ENCODE measurements around the gene OARD1. TPM values are rescaled to one million over a fixed set of nuclear protein-coding genes. Genes with fewer than 3 reads are reported as not detected.
A peak's percentile ranks its signal among the peaks of the same experiment; 100 is the strongest.

Gene OARD1
- total RNA-seq, 2 experiments from 2014 or later: 31.7 to 32.4 TPM

DNA sequence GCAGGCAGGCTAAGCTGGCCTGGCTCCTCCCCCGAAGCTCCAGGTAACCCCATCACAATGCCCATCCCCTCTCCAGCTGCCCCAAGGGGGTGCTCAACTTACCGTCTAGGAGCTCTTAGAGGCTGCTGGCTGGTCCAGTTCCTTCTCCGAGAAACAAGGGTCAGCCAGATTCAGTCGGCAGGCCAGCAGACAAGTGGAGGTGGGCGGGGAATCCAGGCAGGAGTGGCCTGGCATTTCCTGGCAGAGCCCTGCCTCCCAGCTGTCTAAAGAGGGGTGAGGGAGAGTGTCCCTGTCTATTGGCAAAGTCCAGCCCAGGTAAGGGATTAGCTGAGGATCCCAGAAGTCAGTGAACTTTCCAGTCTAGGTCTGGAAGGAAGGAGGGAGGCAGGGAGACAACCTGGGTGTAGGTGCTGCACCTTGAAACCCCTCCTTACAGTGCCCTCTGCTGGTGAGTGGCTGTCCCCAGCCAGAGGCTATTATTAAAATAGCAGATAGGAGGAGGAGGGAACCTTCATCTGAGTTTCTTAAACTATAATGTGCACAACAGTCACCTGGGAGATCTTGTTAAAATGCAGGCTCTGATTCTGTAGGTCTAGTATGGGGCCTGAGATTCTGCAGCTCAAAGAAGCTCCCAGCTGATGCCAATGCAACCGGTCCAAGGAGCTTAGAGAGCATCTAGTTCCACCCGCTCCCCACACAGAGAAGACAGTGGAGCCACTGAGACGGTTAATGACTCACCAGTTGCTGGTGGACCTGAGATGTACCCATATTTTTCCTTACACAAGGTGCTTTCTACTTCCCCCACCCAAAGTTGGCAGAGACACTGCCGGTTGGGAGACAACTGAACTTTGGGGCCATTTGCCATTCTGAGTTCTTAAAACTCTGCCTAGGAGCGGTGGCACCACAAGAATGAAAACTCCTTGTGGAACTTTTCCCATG, 32.8 kb downstream of the OARD1 start, which contains the start of gene UNC5CL:
UNC5CL (minus strand) TSS at position 162 of the 939 bp plus-strand sequence. CDS start 4,147 bp downstream, outside the sequence.
- Mint-ChIP-seq H3K27me3 (no peaks in the 10 kb centered on the region), H3K27ac (no peak within 1 kb of the TSS), H3K9me3 (ENCODE audit: low read depth) (no peaks in the 10 kb centered on the region), H3K36me3 (no peaks in the 10 kb centered on the region), H3K4me1 (peaks cover 6% of the 10 kb centered on the region), H3K4me3 (no peak within 1 kb of the TSS)
- peak; percentile 77 for ATAC-seq
- CTCF ChIA-PET: interaction anchor here (0.7 to 6.1 kb wide), 11 partner anchors 11 to 185 kb away, joined by 3 to 82 read pairs (median 5); no protein-coding TSS in a partner anchor
- DNase-seq: peak; percentile 75

- H3K36me3 Mint-ChIP-seq: no peaks in the 10 kb centered on the region
- no peak overlapping the region for H3K27ac Mint-ChIP-seq
- no peak for DNase-seq
- ATAC-seq: no peak
- no peaks in the 10 kb centered on the region for H3K27me3 Mint-ChIP-seq
- CTCF ChIA-PET: interaction anchor here (1.1 to 6.1 kb wide), 5 partner anchors 9 to 25 kb away, joined by 5 to 82 read pairs (median 9); no protein-coding TSS in a partner anchor
- no peak overlapping the region for H3K4me3 Mint-ChIP-seq
- no peaks in the 10 kb centered on the region for H3K9me3 Mint-ChIP-seq (ENCODE audit: low read depth)
- H3K4me1 Mint-ChIP-seq: peaks cover 6% of the 10 kb centered on the region
These were observed 34.0 kb downstream of the OARD1 start for GRCh38 chr6:41038205-41038604.

DNA sequence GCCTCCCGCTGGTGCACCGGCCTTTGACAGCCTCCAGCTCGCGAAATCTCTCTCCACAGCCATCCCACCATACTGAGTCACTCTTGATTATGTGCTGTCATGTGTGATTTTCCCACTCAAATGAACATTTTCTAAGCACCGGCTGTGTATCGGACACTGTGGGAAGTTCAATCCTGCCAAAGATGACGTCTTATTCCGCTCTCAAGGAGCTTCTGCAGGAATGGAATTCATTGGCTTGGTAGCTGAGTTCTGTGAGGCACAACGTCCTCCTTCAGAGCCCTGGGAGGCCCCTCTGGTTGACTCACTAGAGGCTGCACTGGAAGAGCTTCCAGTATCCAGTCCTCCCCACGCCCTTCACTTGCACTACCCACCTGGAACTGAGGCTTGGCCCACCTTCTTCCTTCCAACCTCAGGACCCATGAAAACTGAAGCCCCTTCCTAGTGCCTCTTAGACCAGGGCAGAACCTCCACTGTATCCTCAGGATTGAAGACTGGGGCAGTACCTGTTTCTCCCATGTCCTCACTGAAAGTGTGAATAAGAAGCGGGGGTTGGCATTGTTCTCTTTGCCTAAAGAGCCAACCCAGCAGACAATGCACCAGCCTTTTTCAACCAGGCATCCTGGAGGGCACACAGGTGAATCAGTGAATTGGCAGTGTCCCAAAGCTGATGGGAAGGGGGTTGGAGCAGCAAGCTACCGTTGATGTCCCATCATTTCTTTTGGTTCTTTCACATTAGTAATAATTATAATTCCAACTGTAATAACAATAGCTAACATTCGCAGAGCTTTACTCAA, 34.9 kb downstream of the OARD1 start:
- Mint-ChIP-seq H3K27ac (no peak overlapping the region), H3K36me3 (no peaks in the 10 kb centered on the region), H3K9me3 (ENCODE audit: low read depth) (no peaks in the 10 kb centered on the region), H3K4me1 (peaks cover 6% of the 10 kb centered on the region), H3K4me3 (no peak overlapping the region), H3K27me3 (no peaks in the 10 kb centered on the region)
- no peak for ATAC-seq
- no peak for DNase-seq
- CTCF ChIA-PET: interaction anchor here (1.1 to 6.1 kb wide), 6 partner anchors 8 to 145 kb away, joined by 3 to 82 read pairs (median 6); no protein-coding TSS in a partner anchor

DNA sequence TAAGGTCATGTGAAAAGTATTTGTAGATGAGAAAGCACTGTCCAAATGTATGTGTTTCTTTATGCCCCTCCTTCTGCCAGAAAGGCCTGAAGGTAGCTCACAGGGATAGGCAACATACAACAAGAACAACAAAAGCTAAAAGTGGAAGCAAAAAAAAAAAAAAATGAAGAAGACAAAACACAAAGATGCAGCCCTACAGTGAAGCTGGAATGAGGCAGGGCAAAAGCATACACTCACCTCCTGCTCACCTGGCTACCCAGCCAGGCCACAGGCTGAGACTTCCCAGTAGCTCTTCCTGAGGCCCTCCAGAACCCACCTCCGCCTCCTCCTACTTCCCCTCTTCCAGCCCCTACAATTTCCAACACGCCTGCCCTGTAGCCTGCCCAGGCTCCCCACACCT, 35.6 kb downstream of the OARD1 start:
- ATAC-seq: no peak
- CTCF ChIA-PET: interaction anchor here (0.6 to 6.1 kb wide), 7 partner anchors 8 to 146 kb away, joined by 3 to 82 read pairs (median 4); no protein-coding TSS in a partner anchor
- H3K27ac Mint-ChIP-seq: no peak overlapping the region
- H3K27me3 Mint-ChIP-seq: no peaks in the 10 kb centered on the region
- no peaks in the 10 kb centered on the region for H3K9me3 Mint-ChIP-seq (ENCODE audit: low read depth)
- no peak for DNase-seq
- H3K36me3 Mint-ChIP-seq: no peaks in the 10 kb centered on the region
- H3K4me3 Mint-ChIP-seq: no peak overlapping the region
- H3K4me1 Mint-ChIP-seq: peaks cover 6% of the 10 kb centered on the region

- CTCF ChIA-PET: interaction anchor here (0.6 to 6.1 kb wide), 7 partner anchors 8 to 146 kb away, joined by 3 to 82 read pairs (median 4); no protein-coding TSS in a partner anchor
- ATAC-seq: no peak
These were observed 36.0 kb downstream of the OARD1 start for GRCh38 chr6:41036186-41036585.

GRCh38 chr6:41033776-41034175, 38.4 kb downstream of the OARD1 start:
- no peak for ATAC-seq
- DNase-seq: no peak
- Mint-ChIP-seq H3K4me3 (no peak overlapping the region), H3K27ac (no peak overlapping the region), H3K9me3 (ENCODE audit: low read depth) (no peaks in the 10 kb centered on the region), H3K4me1 (peaks cover 8% of the 10 kb centered on the region), H3K36me3 (no peaks in the 10 kb centered on the region), H3K27me3 (no peaks in the 10 kb centered on the region)
- CTCF ChIA-PET: no interaction called here

More at GRCh38 chr6:41036186-41036585, 36.0 kb downstream of the OARD1 start:
- no peak overlapping the region for H3K4me3 Mint-ChIP-seq
- no peaks in the 10 kb centered on the region for H3K27me3 Mint-ChIP-seq
- no peaks in the 10 kb centered on the region for H3K36me3 Mint-ChIP-seq
- H3K4me1 Mint-ChIP-seq: peaks cover 6% of the 10 kb centered on the region
- H3K9me3 Mint-ChIP-seq (ENCODE audit: low read depth): no peaks in the 10 kb centered on the region
- DNase-seq: no peak
- H3K27ac Mint-ChIP-seq: no peak overlapping the region

DNA sequence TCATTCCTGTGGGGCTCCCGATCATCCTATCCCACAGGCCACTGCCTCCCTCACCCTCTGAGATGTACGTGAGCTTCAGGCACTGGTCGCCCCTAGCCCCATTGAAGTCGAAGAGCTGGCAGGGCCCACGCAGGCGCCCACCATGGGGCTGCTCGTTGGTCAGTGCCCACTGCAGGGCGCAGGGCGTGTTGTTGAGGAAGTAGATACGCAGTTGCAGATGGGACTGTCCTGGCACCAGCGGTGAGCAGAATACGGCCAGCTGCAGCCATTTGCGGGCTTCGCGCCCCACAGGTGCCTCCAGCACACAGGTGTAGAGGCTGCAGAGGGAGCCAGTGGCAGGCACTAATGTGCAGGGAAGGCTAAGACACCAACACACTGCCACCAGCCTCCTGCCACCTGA, 39.3 kb downstream of the OARD1 start:
- ATAC-seq: no peak

GRCh38 chr6:41028561-41029412, 43.4 kb downstream of the OARD1 start:
- DNase-seq (no peak), ATAC-seq (peak; percentile 56)
- Mint-ChIP-seq H3K36me3 (no peaks in the 10 kb centered on the region), H3K27me3 (no peaks in the 10 kb centered on the region), H3K4me1 (peaks cover 19% of the 10 kb centered on the region), H3K9me3 (ENCODE audit: low read depth) (no peaks in the 10 kb centered on the region), H3K27ac (peak overlapping the region; percentile 78), H3K4me3 (peak overlapping the region; percentile 75)
- CTCF ChIA-PET: interaction anchor here (0.7 to 7.8 kb wide), 30 partner anchors 9 to 1163 kb away, joined by 3 to 82 read pairs (median 7); partner anchors contain the start of genes APOBEC2, NFYA, OARD1 and TSPO2

More for the DNA sequence above, 39.3 kb downstream of the OARD1 start:
- H3K36me3 Mint-ChIP-seq: no peaks in the 10 kb centered on the region
- H3K27ac Mint-ChIP-seq: no peak overlapping the region
- H3K4me1 Mint-ChIP-seq: peaks cover 10% of the 10 kb centered on the region
- CTCF ChIA-PET: no interaction called here
- DNase-seq: no peak
- no peak overlapping the region for H3K4me3 Mint-ChIP-seq
- H3K27me3 Mint-ChIP-seq: no peaks in the 10 kb centered on the region
- H3K9me3 Mint-ChIP-seq (ENCODE audit: low read depth): no peaks in the 10 kb centered on the region

DNA sequence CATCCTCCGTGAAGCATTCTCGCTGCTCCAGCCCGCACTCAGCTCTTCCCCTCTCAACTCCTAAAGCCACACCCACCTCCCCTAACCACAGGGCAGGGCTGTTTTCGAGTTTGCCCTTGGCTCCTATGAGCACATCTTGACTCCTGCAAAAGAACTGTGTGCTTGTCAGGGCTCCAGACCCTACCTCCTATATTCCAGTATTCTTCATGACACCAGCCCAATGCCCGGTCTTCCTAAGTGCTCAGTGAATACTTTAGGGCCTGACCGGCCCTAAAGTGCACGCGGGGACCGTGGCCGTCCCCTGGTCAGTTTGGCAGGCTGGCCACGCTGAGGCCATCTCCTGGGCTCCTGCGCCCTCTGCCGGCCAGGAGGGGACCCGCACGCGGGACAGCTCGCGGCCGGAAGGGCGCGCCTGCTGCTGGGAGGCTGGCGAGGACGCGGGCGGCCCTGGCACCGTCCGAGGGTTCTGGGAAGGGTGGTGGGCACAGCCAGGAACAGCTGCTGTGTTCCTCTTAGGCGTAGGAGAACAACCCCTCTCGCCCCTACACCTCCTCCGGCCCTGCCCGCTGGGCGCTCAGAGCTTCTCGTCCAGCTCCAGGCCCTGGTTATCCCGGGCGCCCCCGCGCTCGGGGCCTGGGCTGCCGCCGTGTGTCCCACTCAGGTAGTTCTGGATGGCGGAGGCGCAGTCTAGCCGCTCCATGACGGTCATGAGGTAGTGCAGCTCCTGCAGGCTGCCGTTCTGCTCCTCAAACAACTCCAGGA, 44.2 kb downstream of the OARD1 start:
- Mint-ChIP-seq H3K9me3 (ENCODE audit: low read depth) (no peaks in the 10 kb centered on the region), H3K27ac (peak overlapping the region; percentile 78), H3K4me3 (peak overlapping the region; percentile 75), H3K27me3 (no peaks in the 10 kb centered on the region), H3K36me3 (no peaks in the 10 kb centered on the region), H3K4me1 (peaks cover 19% of the 10 kb centered on the region)
- DNase-seq: peak; percentile 85
- CTCF ChIA-PET: interaction anchor here (0.7 to 7.8 kb wide), 34 partner anchors 10 to 1163 kb away, joined by 3 to 82 read pairs (median 6); partner anchors contain the start of genes APOBEC2, NFYA, OARD1 and TSPO2
- peak; percentile 94 for ATAC-seq

DNA sequence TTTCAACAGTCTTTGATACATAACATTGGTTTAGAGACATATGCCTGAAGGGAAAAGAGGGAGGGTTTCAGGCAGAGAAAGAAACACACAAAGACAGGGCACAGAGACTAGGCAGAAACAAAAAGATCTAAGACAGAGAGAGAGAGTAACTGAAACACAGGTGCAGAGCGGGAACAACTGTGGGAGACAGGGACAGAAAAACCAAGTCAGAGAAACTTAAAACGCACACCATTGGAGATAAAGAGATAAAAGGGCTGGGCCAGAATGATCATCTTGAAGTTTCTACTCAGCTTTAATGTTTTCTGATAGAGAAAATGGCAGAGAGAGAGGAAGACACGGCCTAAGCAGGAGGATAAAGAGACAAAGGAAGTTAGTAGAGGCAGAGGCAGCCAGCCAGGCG, 44.9 kb downstream of the OARD1 start:
- DNase-seq: no peak
- H3K4me3 Mint-ChIP-seq: peak overlapping the region; percentile 75
- no peaks in the 10 kb centered on the region for H3K9me3 Mint-ChIP-seq (ENCODE audit: low read depth)
- no peaks in the 10 kb centered on the region for H3K36me3 Mint-ChIP-seq
- ATAC-seq: no peak
- no peaks in the 10 kb centered on the region for H3K27me3 Mint-ChIP-seq
- CTCF ChIA-PET: interaction anchor here (0.6 to 7.8 kb wide), 24 partner anchors 9 to 1162 kb away, joined by 3 to 82 read pairs (median 8); partner anchors contain the start of genes APOBEC2, NFYA, OARD1 and UNC5CL
- peak overlapping the region; percentile 78 for H3K27ac Mint-ChIP-seq
- H3K4me1 Mint-ChIP-seq: peaks cover 19% of the 10 kb centered on the region

DNA sequence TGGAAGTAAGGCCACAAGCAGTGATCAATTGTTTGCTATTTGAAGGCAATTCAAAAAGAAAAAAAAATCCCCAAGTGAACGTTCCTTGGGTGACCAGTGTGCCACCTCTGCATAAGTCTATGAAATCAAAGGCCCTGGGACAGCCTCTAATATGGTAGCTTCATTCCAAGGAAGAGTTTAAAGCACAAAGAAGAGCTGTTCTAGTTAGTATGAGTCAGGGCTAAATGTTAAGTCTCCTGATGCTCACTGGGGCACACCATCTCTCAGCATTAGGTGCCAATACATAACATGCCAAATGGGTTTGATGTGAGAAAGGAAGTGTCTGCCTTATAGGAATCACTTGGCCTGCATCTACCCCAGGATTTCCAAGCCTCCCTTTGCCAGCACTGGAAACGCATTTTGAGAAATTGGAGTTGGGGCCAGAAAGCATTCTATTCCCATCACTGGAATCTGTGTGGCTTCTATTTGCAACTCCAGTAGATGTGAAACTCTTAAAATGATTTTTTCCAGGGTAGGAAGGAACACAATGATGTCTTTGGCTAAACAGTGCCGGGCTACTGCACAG, 46.1 kb downstream of the OARD1 start:
- no peaks in the 10 kb centered on the region for H3K36me3 Mint-ChIP-seq
- peaks cover 19% of the 10 kb centered on the region for H3K4me1 Mint-ChIP-seq
- no peak overlapping the region for H3K27ac Mint-ChIP-seq
- DNase-seq (no peak), ATAC-seq (no peak)
- CTCF ChIA-PET: interaction anchor here (1.4 to 7.8 kb wide), 6 partner anchors 8 to 1161 kb away, joined by 3 to 82 read pairs (median 22); partner anchors contain the start of genes APOBEC2 and UNC5CL
- H3K27me3 Mint-ChIP-seq: no peaks in the 10 kb centered on the region
- no peak overlapping the region for H3K4me3 Mint-ChIP-seq
- no peaks in the 10 kb centered on the region for H3K9me3 Mint-ChIP-seq (ENCODE audit: low read depth)
